PC-3 (cell line): ENCODE results near the gene TP63. TPM values are rescaled to one million over a fixed set of nuclear protein-coding genes. Genes with fewer than 3 reads are reported as not detected.

ENCODE experiments used
- ATAC-seq: fragments of 200-7000 bp; cut with Tn5 transposase; 2 replicates; pipeline ENCODE4 v1.9.1; 2020; ENCODE audit warnings: mild to moderate bottlenecking, moderate library complexity
- BruUV-seq: library from RNA; stranded (reverse); fragments of 400-500 nt; replicated peaks from 2 replicates; lab custom pipeline; 2021; lab: Mats Ljungman, UMichigan
- CTCF ChIA-PET: fragments of 300-600 bp; sonication (Branson Sonifier 250); formaldehyde crosslinking; loops from one replicate; lab custom pipeline; 2022; ENCODE audit warnings: antibody characterized with exemption; lab: Charles Lee
- POLR2A ChIA-PET: fragments of 300-600 bp; sonication (Branson Sonifier 250); formaldehyde crosslinking; loops from one replicate; lab custom pipeline; 2022; ENCODE audit warnings: antibody characterized with exemption; ENCODE audit not compliant: unreplicated experiment; lab: Charles Lee
- DNase-seq: peaks from one replicate; pipeline ENCODE4 v3.0.0-alpha.2; 2015
- H2AFZ ChIP-seq: fragments of 300-600 bp; sonication (generic); 2 replicates; pipeline ENCODE4 v1.6.0; 2016; ENCODE audit warnings: antibody characterized with exemption, low read length
- H3F3A ChIP-seq: fragments of 300-600 bp; sonication (generic); one replicate; pipeline ENCODE4 v1.6.0; 2017; ENCODE audit warnings: antibody characterized with exemption, low read length, control low read depth, mild to moderate bottlenecking; ENCODE audit not compliant: unreplicated experiment
- H3K27ac ChIP-seq: fragments of 300-600 bp; sonication (generic); 2 replicates; pipeline ENCODE4 v1.5.1; 2016; ENCODE audit warnings: mild to moderate bottlenecking, low read length
- H3K27me3 ChIP-seq: fragments of 300-600 bp; sonication (generic); 2 replicates; pipeline ENCODE4 v1.6.1; 2016; ENCODE audit warnings: low read length, mixed read lengths
- H3K36me3 ChIP-seq: fragments of 300-600 bp; sonication (generic); 2 replicates; pipeline ENCODE4 v1.6.1; 2016; ENCODE audit warnings: low read depth, mixed run types, low read length, mixed read lengths
- H3K4me1 ChIP-seq: fragments of 300-600 bp; sonication (generic); 2 replicates; pipeline ENCODE4 v1.5.1; 2016; ENCODE audit warnings: low read length; ENCODE audit not compliant: insufficient read depth
- H3K4me2 ChIP-seq: fragments of 300-600 bp; sonication (generic); 2 replicates; pipeline ENCODE4 v1.6.0; 2016; ENCODE audit warnings: low read length
- H3K4me3 ChIP-seq: fragments of 300-600 bp; sonication (generic); 2 replicates; pipeline ENCODE4 v1.5.1; 2016; ENCODE audit warnings: mild to moderate bottlenecking, low read length, mixed read lengths
- H3K79me2 ChIP-seq: fragments of 300-600 bp; sonication (generic); 2 replicates; pipeline ENCODE4 v1.6.1; 2017; ENCODE audit warnings: low read length, mixed read lengths
- H3K9ac ChIP-seq: fragments of 300-600 bp; sonication (generic); 2 replicates; pipeline ENCODE4 v1.6.0; 2016; ENCODE audit warnings: mild to moderate bottlenecking, low read length
- H3K9me2 ChIP-seq: fragments of 300-600 bp; sonication (generic); replicated peaks from 2 replicates; pipeline ENCODE4 v1.6.1; 2016; ENCODE audit warnings: mixed run types, low read length, mixed read lengths
- H3K9me3 ChIP-seq: fragments of 300-600 bp; sonication (generic); 2 replicates; pipeline ENCODE4 v1.6.1; 2016; ENCODE audit warnings: low read length, mixed read lengths
- H4K20me1 ChIP-seq: fragments of 300-600 bp; sonication (generic); 2 replicates; pipeline ENCODE4 v1.6.1; 2016; ENCODE audit warnings: low read length, mixed read lengths
- EZH2 ChIP-seq: fragments of 300-600 bp; sonication (generic); IDR thresholded peaks from one replicate; pipeline ENCODE4 v1.6.1; 2017; ENCODE audit warnings: antibody characterized with exemption, mild to moderate bottlenecking, low read length; ENCODE audit not compliant: unreplicated experiment
- EZH2phosphoT487 ChIP-seq: fragments of 300-600 bp; sonication (generic); IDR thresholded peaks from 2 replicates; pipeline ENCODE4 v1.6.1; 2018; ENCODE audit warnings: mild to moderate bottlenecking, antibody characterized with exemption, low read length, borderline replicate concordance
- intact Hi-C: fragments of 100-400 bp; cut with micrococcal nuclease; formaldehyde crosslinking; loops from 2 replicates; pipeline ENCODE4 v1.9.0; 2023
- total RNA-seq: library from RNA; depleted of rRNA; stranded (reverse); fragments of >200 nt; gene quantifications from 2 replicates; pipeline ENCODE4 v1.2.3, GENCODE V29; 2014
- TF ChIP-seq, protein P1 (sequence below): fragments of 300-600 bp; sonication (generic); conservative IDR thresholded peaks from 2 replicates; pipeline ENCODE4 v1.5.1; 2017; ENCODE audit warnings: antibody characterized with exemption, low read depth, mild to moderate bottlenecking, low read length

The TP63 gene
- total RNA-seq, 1 experiment from 2014 or later = 0.29 TPM

DNA sequence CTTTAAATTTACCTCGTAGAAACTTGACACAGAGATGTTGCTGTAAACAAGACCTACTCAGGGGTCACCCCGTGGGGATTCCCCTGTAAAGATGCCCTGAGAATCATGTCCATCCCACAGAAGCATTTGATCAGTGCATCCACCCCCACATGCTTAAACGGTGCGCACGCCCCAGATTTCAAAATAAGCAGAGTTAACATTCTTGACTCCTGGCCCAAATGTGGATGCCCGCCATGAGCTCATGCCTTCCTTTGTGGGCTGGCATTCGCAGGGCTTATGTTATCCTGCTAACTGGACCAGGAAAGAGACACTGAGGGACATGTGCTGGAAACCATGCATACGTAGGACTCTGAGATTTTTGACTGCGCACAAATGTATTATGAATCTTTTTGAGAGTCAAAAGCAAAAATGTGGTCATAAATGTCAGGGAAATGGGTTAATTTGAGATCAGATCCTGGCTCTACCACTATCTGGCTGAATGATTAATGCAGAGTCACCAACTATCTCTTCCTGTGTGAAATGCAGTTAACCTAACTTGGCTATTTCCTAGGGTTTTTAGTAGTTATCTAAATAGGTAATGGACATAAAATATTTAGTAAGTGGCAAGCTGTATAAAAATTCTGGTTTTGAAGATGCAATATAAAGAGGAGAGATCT is 9.1 kb upstream of the TP63 start:
- intact Hi-C loops = loop anchor here (5.0 kb wide), 1 partner anchor 325 kb away; no protein-coding TSS in a partner anchor

DNA sequence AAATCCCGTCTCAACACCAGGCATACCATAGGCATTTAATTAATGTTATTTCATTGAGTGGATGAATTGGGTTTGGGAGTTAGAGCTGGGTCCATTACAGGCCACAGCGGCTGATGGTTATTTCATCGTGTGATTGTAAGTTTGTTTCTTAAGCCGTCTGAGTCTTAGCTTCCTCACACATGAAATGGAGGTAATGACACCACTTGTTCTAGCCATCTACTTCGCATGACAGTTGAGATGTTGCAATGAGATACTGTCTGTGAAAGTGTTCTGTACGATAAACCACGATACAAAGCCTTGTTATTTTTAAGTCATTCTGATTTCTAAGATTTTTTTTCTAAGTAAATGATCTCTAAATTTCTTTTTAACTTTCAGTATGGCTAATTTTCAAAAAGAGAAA is 8.6 kb upstream of the TP63 start:
- no peak overlapping the region for H3K4me2 ChIP-seq
- H3K36me3 ChIP-seq = no peaks in the 10 kb centered on the region
- H3K9me2 ChIP-seq = no peaks in the 10 kb centered on the region
- H3K9me3 ChIP-seq = no peaks in the 10 kb centered on the region
- no peak for TF ChIP-seq EZH2phosphoT487
- TF ChIP-seq, protein P1, sequence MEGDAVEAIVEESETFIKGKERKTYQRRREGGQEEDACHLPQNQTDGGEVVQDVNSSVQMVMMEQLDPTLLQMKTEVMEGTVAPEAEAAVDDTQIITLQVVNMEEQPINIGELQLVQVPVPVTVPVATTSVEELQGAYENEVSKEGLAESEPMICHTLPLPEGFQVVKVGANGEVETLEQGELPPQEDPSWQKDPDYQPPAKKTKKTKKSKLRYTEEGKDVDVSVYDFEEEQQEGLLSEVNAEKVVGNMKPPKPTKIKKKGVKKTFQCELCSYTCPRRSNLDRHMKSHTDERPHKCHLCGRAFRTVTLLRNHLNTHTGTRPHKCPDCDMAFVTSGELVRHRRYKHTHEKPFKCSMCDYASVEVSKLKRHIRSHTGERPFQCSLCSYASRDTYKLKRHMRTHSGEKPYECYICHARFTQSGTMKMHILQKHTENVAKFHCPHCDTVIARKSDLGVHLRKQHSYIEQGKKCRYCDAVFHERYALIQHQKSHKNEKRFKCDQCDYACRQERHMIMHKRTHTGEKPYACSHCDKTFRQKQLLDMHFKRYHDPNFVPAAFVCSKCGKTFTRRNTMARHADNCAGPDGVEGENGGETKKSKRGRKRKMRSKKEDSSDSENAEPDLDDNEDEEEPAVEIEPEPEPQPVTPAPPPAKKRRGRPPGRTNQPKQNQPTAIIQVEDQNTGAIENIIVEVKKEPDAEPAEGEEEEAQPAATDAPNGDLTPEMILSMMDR = no peak
- TF ChIP-seq EZH2 = no peak
- H3K79me2 ChIP-seq = no peaks in the 10 kb centered on the region
- no peaks in the 10 kb centered on the region for H4K20me1 ChIP-seq
- ATAC-seq (no peak), DNase-seq (no peak)
- H2AFZ ChIP-seq = no peak overlapping the region
- H3K27ac ChIP-seq = no peak overlapping the region
- BruUV-seq = no TSS peak
- no peak overlapping the region for H3K9ac ChIP-seq
- no peaks in the 10 kb centered on the region for H3K27me3 ChIP-seq
- no peak overlapping the region for H3K4me3 ChIP-seq
- ChIA-PET CTCF (no interaction called here), POLR2A (interaction anchor here (0.6 kb wide), 1 partner anchor 19 kb away, joined by 7 read pairs; no protein-coding TSS in a partner anchor)
- no peaks in the 10 kb centered on the region for H3F3A ChIP-seq
- H3K4me1 ChIP-seq = peaks cover 25% of the 10 kb centered on the region
- intact Hi-C loops = loop anchor here (5.0 kb wide), 1 partner anchor 325 kb away; no protein-coding TSS in a partner anchor

More for the DNA sequence above, 9.1 kb upstream of the TP63 start:
- BruUV-seq = no TSS peak
- Histone ChIP-seq H3K36me3 (no peaks in the 10 kb centered on the region), H3K27me3 (no peaks in the 10 kb centered on the region), H3K4me3 (no peak overlapping the region), H3K9me3 (no peaks in the 10 kb centered on the region), H2AFZ (no peak overlapping the region), H3K79me2 (no peaks in the 10 kb centered on the region), H3K9me2 (no peaks in the 10 kb centered on the region), H3K9ac (no peak overlapping the region), H3K4me2 (no peak overlapping the region), H3K27ac (no peak overlapping the region), H3F3A (no peaks in the 10 kb centered on the region), H3K4me1 (peaks cover 25% of the 10 kb centered on the region), H4K20me1 (no peaks in the 10 kb centered on the region)
- TF ChIP-seq, protein P1 = no peak
- no peak for TF ChIP-seq EZH2
- ChIA-PET POLR2A (no interaction called here), CTCF (no interaction called here)
- ATAC-seq (peak; percentile 38; the same call in 1 of the 2 replicates), DNase-seq (peak; percentile 15)

DNA sequence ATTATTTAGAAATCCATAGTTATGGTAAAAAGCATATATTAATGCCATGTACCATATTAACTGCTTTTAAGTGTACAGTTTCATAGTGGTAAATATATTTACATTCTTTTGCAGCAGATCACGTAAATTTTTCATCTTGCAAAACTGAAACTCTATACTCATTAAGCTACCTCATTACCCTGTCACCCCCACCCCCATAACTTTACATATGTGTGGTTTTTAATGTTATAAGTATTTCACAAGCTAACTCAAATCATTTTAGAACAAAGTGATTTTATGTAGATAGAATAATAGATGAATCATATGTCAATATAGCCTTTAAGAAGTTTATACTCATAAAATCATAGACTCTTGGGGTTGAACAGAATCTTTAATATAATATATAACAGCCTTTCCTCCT is 7.1 kb upstream of the TP63 start:
- Histone ChIP-seq H3F3A (no peaks in the 10 kb centered on the region), H3K4me1 (peaks cover 25% of the 10 kb centered on the region), H3K4me3 (no peak overlapping the region), H3K9me2 (no peaks in the 10 kb centered on the region), H3K27ac (no peak overlapping the region), H3K79me2 (no peaks in the 10 kb centered on the region), H3K4me2 (no peak overlapping the region), H3K9me3 (no peaks in the 10 kb centered on the region), H3K36me3 (no peaks in the 10 kb centered on the region), H4K20me1 (no peaks in the 10 kb centered on the region), H2AFZ (no peak overlapping the region), H3K9ac (no peak overlapping the region), H3K27me3 (no peaks in the 10 kb centered on the region)
- TF ChIP-seq EZH2phosphoT487 = no peak
- TF ChIP-seq, protein P1 = no peak
- TF ChIP-seq EZH2 = no peak
- ChIA-PET CTCF (no interaction called here), POLR2A (no interaction called here)
- no TSS peak for BruUV-seq
- DNase-seq (peak; percentile 15), ATAC-seq (peak; percentile 71)
- intact Hi-C loops = loop anchor here (5.0 kb wide), 1 partner anchor 323 kb away; no protein-coding TSS in a partner anchor
